Endodermal cell (in vitro differentiated cells): Measurements from ENCODE around the gene HEPHL1. TPM values are rescaled to one million over a fixed set of nuclear protein-coding genes. Genes with fewer than 3 reads are reported as not detected.
A peak's percentile ranks its signal among the peaks of the same experiment; 100 is the strongest.

Experiments used
- DNase-seq: peaks from one replicate; pipeline ENCODE4 v3.0.0-alpha.2; 2017
- H3K27ac ChIP-seq: 2 replicates; pipeline ENCODE4 v1.5.1; 2013; ENCODE audit warnings: mild to moderate bottlenecking, low read depth, low read length, moderate library complexity
- H3K27me3 ChIP-seq: 2 replicates; pipeline ENCODE4 v1.6.1; 2013; ENCODE audit warnings: mild to moderate bottlenecking, low read length, moderate library complexity; ENCODE audit not compliant: insufficient read depth, control insufficient read depth, poor library complexity, severe bottlenecking
- H3K36me3 ChIP-seq: 2 replicates; pipeline ENCODE4 v1.7.0; 2013; ENCODE audit warnings: mild to moderate bottlenecking, low read length, moderate library complexity; ENCODE audit not compliant: control insufficient read depth, insufficient read depth
- H3K4me1 ChIP-seq: one replicate; pipeline ENCODE4 v1.7.0; 2013; ENCODE audit warnings: low read length; ENCODE audit not compliant: control insufficient read depth, insufficient read depth
- H3K4me3 ChIP-seq: 2 replicates; pipeline ENCODE4 v1.5.1; 2013; ENCODE audit warnings: mild to moderate bottlenecking, low read length, moderate library complexity
- H3K9ac ChIP-seq: 2 replicates; pipeline ENCODE4 v1.6.1; 2013; ENCODE audit warnings: mild to moderate bottlenecking, low read length, moderate library complexity; ENCODE audit not compliant: poor library complexity, severe bottlenecking; ENCODE audit errors: extremely low read depth
- H3K9me3 ChIP-seq: 2 replicates; pipeline ENCODE4 v1.6.1; 2013; ENCODE audit warnings: mild to moderate bottlenecking, low read length, moderate library complexity; ENCODE audit not compliant: control insufficient read depth
- H3K27ac Mint-ChIP-seq: 2 replicates; pipeline ENCODE4 v1.8.0; 2020; ENCODE audit warnings: mixed read lengths
- H3K27me3 Mint-ChIP-seq: 2 replicates; pipeline ENCODE4 v1.8.0; 2021; ENCODE audit warnings: mild to moderate bottlenecking, mixed read lengths; ENCODE audit not compliant: insufficient read depth
- H3K36me3 Mint-ChIP-seq: 2 replicates; pipeline ENCODE4 v1.8.0; 2020; ENCODE audit warnings: low read depth, mixed read lengths
- H3K4me1 Mint-ChIP-seq: 2 replicates; pipeline ENCODE4 v1.8.0; 2020; ENCODE audit warnings: mixed read lengths
- H3K4me3 Mint-ChIP-seq: 2 replicates; pipeline ENCODE4 v1.8.0; 2020; ENCODE audit warnings: mild to moderate bottlenecking, moderate library complexity, mixed read lengths
- H3K9me3 Mint-ChIP-seq: 2 replicates; pipeline ENCODE4 v1.8.0; 2020; ENCODE audit warnings: mild to moderate bottlenecking, mixed read lengths
- CTCF ChIP-seq: fragments of 200-600 bp; sonication (generic); conservative IDR thresholded peaks from 2 replicates; pipeline ENCODE4 v1.5.0; 2021; ENCODE audit warnings: antibody characterized with exemption, mild to moderate bottlenecking
- WGBS, 2 experiments: methylation state at CpG; one replicate each; pipeline versions ENCODE4 v1.1.5 to v1.1.7; 2013; ENCODE audit warnings: missing lambda C conversion rate in 2 of 2, mixed read lengths in 1 of 2; ENCODE audit not compliant: insufficient coverage in 1 of 2, insufficient read length in 1 of 2; 5-methylcytosine and 5-hydroxymethylcytosine counted together
- total RNA-seq, 2 donors: library from RNA; stranded (reverse); fragmentation: NEBNext Ultra II Directional in 1 of 2; extraction: Animal tissue kit (Norgen Biotek cat#: 25700) in 1 of 2; gene quantifications; 2 replicates in 1 of 2; 3 replicates in 1 of 2; pipeline ENCODE4 v1.2.1, GENCODE V29; 2021

HEPHL1 gene
- total RNA-seq, 2 donors from 2014 or later, result not detected

DNA sequence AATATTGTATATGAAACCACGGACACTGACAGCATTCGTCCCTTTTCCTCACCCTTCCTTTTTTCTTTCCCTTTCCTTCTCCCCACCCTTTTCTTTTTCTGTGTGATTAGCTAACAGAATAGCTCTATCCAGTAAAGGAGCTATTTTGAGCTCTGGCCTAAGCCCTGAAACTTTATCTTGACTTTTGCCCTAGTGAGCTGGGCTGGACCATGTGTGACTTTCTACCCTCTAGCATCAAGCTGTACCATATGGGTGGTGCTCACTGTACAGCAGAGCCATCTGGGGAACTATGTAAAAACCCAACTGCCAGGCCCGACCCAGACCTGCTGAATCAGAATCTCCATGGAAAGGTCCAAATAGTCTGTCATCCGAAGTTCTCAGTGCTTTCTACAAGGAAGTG lies 85.6 kb downstream of the HEPHL1 start:
- H3K27ac Mint-ChIP-seq, result no peak overlapping the region
- 97 to 100% methylated on average over 4 of the region's 4 CpGs for WGBS, 2 experiments
- no peaks in the 10 kb centered on the region for H3K36me3 ChIP-seq
- DNase-seq, result no peak
- TF ChIP-seq CTCF, result no peak
- peaks cover 2% of the 10 kb centered on the region for H3K27me3 Mint-ChIP-seq
- H3K9me3 Mint-ChIP-seq, result no peaks in the 10 kb centered on the region
- H3K9ac ChIP-seq, result no peak overlapping the region
- H3K4me3 Mint-ChIP-seq, result no peak overlapping the region
- peaks cover 5% of the 10 kb centered on the region for H3K4me1 Mint-ChIP-seq
- no peak overlapping the region for H3K4me3 ChIP-seq
- no peaks in the 10 kb centered on the region for H3K27me3 ChIP-seq
- no peaks in the 10 kb centered on the region for H3K9me3 ChIP-seq
- H3K4me1 ChIP-seq, result no peaks in the 10 kb centered on the region
- no peak overlapping the region for H3K27ac ChIP-seq
- no peaks in the 10 kb centered on the region for H3K36me3 Mint-ChIP-seq

- H3K9ac ChIP-seq, result no peak overlapping the region
- H3K9me3 Mint-ChIP-seq, result no peaks in the 10 kb centered on the region
- no peak overlapping the region for H3K27ac ChIP-seq
- H3K4me3 Mint-ChIP-seq, result no peak overlapping the region
- no peaks in the 10 kb centered on the region for H3K36me3 Mint-ChIP-seq
- no peaks in the 10 kb centered on the region for H3K27me3 ChIP-seq
- no peak overlapping the region for H3K4me3 ChIP-seq
- WGBS, 2 experiments, result 100% methylated on average over 1 of the region's 1 CpG
- peaks cover 2% of the 10 kb centered on the region for H3K27me3 Mint-ChIP-seq
- no peaks in the 10 kb centered on the region for H3K4me1 ChIP-seq
- H3K9me3 ChIP-seq, result no peaks in the 10 kb centered on the region
- peak; percentile 60 for TF ChIP-seq CTCF
- H3K27ac Mint-ChIP-seq, result no peak overlapping the region
- H3K4me1 Mint-ChIP-seq, result peaks cover 5% of the 10 kb centered on the region
- H3K36me3 ChIP-seq, result no peaks in the 10 kb centered on the region
- DNase-seq, result no peak
Observed at GRCh38 chr11:94107363-94107762, 86.2 kb downstream of the HEPHL1 start.

DNA sequence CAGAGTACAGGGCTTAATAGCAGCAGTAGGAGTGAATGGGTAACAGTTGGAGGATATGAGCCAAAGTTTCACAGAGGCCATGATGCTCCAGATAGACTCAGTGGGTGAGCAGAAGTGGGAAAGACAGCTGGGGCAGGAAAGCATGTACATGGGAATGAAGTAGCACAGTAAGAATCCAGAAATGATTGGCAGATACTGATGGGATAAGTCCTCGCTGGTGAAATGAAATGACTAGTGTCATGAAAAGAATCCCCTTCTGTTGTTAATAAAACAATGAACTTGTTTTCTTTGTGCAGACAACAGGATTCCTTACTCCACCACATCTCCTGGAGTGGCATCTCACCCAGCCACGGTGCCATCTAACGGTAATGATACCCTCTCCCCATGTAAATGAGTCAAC lies 90.1 kb downstream of the HEPHL1 start:
- no peaks in the 10 kb centered on the region for H3K36me3 ChIP-seq
- no peaks in the 10 kb centered on the region for H3K9me3 Mint-ChIP-seq
- no peaks in the 10 kb centered on the region for H3K9me3 ChIP-seq
- H3K27ac ChIP-seq, result no peak overlapping the region
- no peaks in the 10 kb centered on the region for H3K36me3 Mint-ChIP-seq
- WGBS, 2 experiments, result 93 to 100% methylated on average over 1 to 3 of the region's 3 CpGs
- H3K4me3 Mint-ChIP-seq, result no peak overlapping the region
- H3K4me1 ChIP-seq, result no peaks in the 10 kb centered on the region
- H3K27me3 Mint-ChIP-seq, result peaks cover 2% of the 10 kb centered on the region
- TF ChIP-seq CTCF, result no peak
- no peaks in the 10 kb centered on the region for H3K4me1 Mint-ChIP-seq
- no peak overlapping the region for H3K27ac Mint-ChIP-seq
- H3K27me3 ChIP-seq, result no peaks in the 10 kb centered on the region
- no peak overlapping the region for H3K4me3 ChIP-seq
- no peak overlapping the region for H3K9ac ChIP-seq
- DNase-seq, result no peak
